ENCODE data around the gene PCYT1B. TPM values are rescaled to one million over a fixed set of nuclear protein-coding genes. Genes with fewer than 3 reads are reported as not detected.

PCYT1B gene
- total and polyA plus RNA-seq, 2 experiments from 2014 or later, result 5.8 to 14.6 TPM

DNA sequence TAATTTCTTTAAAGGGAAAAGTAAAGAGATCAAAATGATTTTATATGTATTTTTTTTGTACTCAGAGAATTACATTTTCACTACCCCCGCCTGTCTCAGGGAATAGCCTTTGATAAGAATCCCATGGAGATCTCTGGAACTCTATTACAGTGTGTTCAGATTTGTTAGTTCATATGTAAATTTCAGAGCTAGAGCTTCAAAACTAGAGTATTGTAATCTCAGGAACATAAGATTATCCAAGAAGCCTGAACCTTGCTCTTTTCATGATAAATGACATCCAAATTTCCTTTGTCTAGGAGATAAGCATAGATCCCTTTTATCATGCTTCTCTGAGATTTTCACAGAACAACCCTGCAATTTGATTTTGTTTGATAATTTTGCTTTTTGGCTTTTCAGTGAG is 99.2 kb downstream of the PCYT1B start (continued):
- TF ChIP-seq, protein P1, sequence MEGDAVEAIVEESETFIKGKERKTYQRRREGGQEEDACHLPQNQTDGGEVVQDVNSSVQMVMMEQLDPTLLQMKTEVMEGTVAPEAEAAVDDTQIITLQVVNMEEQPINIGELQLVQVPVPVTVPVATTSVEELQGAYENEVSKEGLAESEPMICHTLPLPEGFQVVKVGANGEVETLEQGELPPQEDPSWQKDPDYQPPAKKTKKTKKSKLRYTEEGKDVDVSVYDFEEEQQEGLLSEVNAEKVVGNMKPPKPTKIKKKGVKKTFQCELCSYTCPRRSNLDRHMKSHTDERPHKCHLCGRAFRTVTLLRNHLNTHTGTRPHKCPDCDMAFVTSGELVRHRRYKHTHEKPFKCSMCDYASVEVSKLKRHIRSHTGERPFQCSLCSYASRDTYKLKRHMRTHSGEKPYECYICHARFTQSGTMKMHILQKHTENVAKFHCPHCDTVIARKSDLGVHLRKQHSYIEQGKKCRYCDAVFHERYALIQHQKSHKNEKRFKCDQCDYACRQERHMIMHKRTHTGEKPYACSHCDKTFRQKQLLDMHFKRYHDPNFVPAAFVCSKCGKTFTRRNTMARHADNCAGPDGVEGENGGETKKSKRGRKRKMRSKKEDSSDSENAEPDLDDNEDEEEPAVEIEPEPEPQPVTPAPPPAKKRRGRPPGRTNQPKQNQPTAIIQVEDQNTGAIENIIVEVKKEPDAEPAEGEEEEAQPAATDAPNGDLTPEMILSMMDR (conservative IDR thresholded peaks at IDR 0.05; ENCODE audit: low read depth in 2 of 2), result no peak
- TF ChIP-seq EZH2 (IDR thresholded peaks at IDR 0.05; ENCODE audit: low read depth, unreplicated experiment), result no peak
- TF ChIP-seq, protein P2, sequence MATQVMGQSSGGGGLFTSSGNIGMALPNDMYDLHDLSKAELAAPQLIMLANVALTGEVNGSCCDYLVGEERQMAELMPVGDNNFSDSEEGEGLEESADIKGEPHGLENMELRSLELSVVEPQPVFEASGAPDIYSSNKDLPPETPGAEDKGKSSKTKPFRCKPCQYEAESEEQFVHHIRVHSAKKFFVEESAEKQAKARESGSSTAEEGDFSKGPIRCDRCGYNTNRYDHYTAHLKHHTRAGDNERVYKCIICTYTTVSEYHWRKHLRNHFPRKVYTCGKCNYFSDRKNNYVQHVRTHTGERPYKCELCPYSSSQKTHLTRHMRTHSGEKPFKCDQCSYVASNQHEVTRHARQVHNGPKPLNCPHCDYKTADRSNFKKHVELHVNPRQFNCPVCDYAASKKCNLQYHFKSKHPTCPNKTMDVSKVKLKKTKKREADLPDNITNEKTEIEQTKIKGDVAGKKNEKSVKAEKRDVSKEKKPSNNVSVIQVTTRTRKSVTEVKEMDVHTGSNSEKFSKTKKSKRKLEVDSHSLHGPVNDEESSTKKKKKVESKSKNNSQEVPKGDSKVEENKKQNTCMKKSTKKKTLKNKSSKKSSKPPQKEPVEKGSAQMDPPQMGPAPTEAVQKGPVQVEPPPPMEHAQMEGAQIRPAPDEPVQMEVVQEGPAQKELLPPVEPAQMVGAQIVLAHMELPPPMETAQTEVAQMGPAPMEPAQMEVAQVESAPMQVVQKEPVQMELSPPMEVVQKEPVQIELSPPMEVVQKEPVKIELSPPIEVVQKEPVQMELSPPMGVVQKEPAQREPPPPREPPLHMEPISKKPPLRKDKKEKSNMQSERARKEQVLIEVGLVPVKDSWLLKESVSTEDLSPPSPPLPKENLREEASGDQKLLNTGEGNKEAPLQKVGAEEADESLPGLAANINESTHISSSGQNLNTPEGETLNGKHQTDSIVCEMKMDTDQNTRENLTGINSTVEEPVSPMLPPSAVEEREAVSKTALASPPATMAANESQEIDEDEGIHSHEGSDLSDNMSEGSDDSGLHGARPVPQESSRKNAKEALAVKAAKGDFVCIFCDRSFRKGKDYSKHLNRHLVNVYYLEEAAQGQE (IDR thresholded peaks at IDR 0.05; ENCODE audit: unreplicated experiment), result no peak
- TF ChIP-seq, protein P3, sequence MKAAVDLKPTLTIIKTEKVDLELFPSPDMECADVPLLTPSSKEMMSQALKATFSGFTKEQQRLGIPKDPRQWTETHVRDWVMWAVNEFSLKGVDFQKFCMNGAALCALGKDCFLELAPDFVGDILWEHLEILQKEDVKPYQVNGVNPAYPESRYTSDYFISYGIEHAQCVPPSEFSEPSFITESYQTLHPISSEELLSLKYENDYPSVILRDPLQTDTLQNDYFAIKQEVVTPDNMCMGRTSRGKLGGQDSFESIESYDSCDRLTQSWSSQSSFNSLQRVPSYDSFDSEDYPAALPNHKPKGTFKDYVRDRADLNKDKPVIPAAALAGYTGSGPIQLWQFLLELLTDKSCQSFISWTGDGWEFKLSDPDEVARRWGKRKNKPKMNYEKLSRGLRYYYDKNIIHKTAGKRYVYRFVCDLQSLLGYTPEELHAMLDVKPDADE (IDR thresholded peaks at IDR 0.05), result no peak

DNA sequence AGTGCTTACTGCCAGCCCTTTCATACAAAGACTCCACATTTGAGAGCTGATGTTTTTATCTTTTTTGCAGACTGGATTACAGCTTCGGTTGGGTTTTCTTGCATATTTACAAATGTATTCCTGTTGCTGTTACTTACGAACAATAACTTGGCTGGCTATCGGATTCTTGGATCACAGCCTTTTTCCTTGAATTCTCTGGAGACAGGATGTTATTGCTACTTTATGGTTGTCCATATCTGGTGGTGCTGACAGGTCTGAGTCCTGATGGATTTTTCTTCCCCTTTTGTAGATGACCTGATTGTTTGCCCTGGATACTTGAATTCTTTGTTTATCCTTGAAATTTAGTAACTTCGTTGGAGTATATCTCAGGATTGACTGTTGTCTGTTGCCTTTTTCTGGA is 104.4 kb downstream of the PCYT1B start:
- DNase-seq (ENCODE audit: low spot score), result no peak
- no peak overlapping the region for H3K4me3 ChIP-seq
- Mint-ChIP-seq H3K4me1 (peaks cover 7% of the 10 kb centered on the region), H3K36me3 (ENCODE audit: low read depth) (peaks cover 4% of the 10 kb centered on the region; the same call in 1 of the 3 replicates), H3K27me3 (ENCODE audit: insufficient read depth, low read depth, poor library complexity) (no peaks in the 10 kb centered on the region), H3K9me3 (no peaks in the 10 kb centered on the region), H3K4me3 (no peak overlapping the region), H3K27ac (no peak overlapping the region)
- no peak overlapping the region for H3K27ac ChIP-seq (ENCODE audit: low read depth)
- no peaks in the 10 kb centered on the region for H3K27me3 ChIP-seq (ENCODE audit: insufficient read depth)
- no peaks in the 10 kb centered on the region for H3K79me2 ChIP-seq (replicated peaks; ENCODE audit: insufficient read depth)
- H3K36me3 ChIP-seq (ENCODE audit: insufficient read depth), result no peaks in the 10 kb centered on the region
- no peaks in the 10 kb centered on the region for H3F3A ChIP-seq (replicated peaks; ENCODE audit: low read depth)
- no peak overlapping the region for H2AFZ ChIP-seq
- no peak overlapping the region for H3K4me2 ChIP-seq
- no peak for ATAC-seq
- no peaks in the 10 kb centered on the region for H3K4me1 ChIP-seq (ENCODE audit: insufficient read depth)
- no peaks in the 10 kb centered on the region for H3K9me2 ChIP-seq (ENCODE audit: insufficient read depth)
- H4K20me1 ChIP-seq (replicated peaks; ENCODE audit: insufficient read depth), result no peaks in the 10 kb centered on the region
- TF ChIP-seq, protein P3 (IDR thresholded peaks at IDR 0.05), result no peak
- no peak for TF ChIP-seq ZNF331 (CRISPR knock-in tag; IDR thresholded peaks at IDR 0.05; ENCODE audit: low read depth)
- TF ChIP-seq STAT1 (IDR thresholded peaks at IDR 0.05; ENCODE audit: unreplicated experiment), result no peak
- TF ChIP-seq EZH2 (IDR thresholded peaks at IDR 0.05; ENCODE audit: low read depth, unreplicated experiment), result no peak
- TF ChIP-seq JUNB (IDR thresholded peaks at IDR 0.05; ENCODE audit: unreplicated experiment), result no peak
- no peak for TF ChIP-seq POLR2AphosphoS5 (IDR thresholded peaks at IDR 0.05; ENCODE audit: low read depth)
- no peak for TF ChIP-seq CREB1 (CRISPR knock-in tag; IDR thresholded peaks at IDR 0.05; ENCODE audit: low read depth)
- TF ChIP-seq, protein P2 (IDR thresholded peaks at IDR 0.05; ENCODE audit: unreplicated experiment), result no peak
- no peak for TF ChIP-seq ZNF114 (CRISPR knock-in tag; IDR thresholded peaks at IDR 0.05)
- TF ChIP-seq, protein P1 (conservative IDR thresholded peaks at IDR 0.05; ENCODE audit: low read depth in 2 of 2), result no peak
- no peak for TF ChIP-seq NANOG (IDR thresholded peaks at IDR 0.05; ENCODE audit: borderline replicate concordance)
- no peak for TF ChIP-seq EZH2phosphoT487 (IDR thresholded peaks at IDR 0.05; ENCODE audit: unreplicated experiment)

Data from GM23338 (cell line).